Thyroid gland (tissue), 4 donors: Measurements from ENCODE around the gene EXTL2.

Experiments
- CTCF ChIP-seq, 6 experiments: fragments of 200-600 bp in 3 of 6; fragments of 450-650 bp in 3 of 6; sonication (generic) in 3 of 6; IDR thresholded peaks; one replicate each; pipeline ENCODE4 v1.5.1; 2016 to 2019; ENCODE audit warnings: antibody characterized with exemption in 6 of 6, mild to moderate bottlenecking in 2 of 6, inconsistent platforms in 1 of 6, moderate library complexity in 1 of 6
- POLR2A ChIP-seq, 2 donors: fragments of 450-650 bp; IDR thresholded peaks; one replicate each; pipeline ENCODE4 v1.6.1; 2017; ENCODE audit warnings: antibody characterized with exemption in 2 of 2, mild to moderate bottlenecking in 2 of 2, moderate library complexity in 1 of 2

GRCh38 chr1:100862591-100862990, 32.1 kb downstream of the EXTL2 start:
- no peak for TF ChIP-seq CTCF (IDR thresholded peaks at IDR 0.05)
- TF ChIP-seq POLR2A (IDR thresholded peaks at IDR 0.05), result no peak
